Gastroesophageal sphincter (tissue), 4 donors: ENCODE measurements around the gene KIF26B. TPM values are rescaled to one million over a fixed set of nuclear protein-coding genes. Genes with fewer than 3 reads are reported as not detected.

Experiments
- ATAC-seq: fragments of 150-250 bp; one replicate; pipeline ENCODE4 v1.9.1; 2016; ENCODE audit warnings: mild to moderate bottlenecking, moderate library complexity
- H3K27ac ChIP-seq, 4 donors: fragments of 200-600 bp; sonication (generic) in 3 of 4; 1 replicate in 3 of 4; 2 replicates in 1 of 4; pipeline ENCODE4 v1.5.1; 2016 to 2019
- H3K27me3 ChIP-seq: fragments of 200-600 bp; sonication (generic); one replicate; pipeline ENCODE4 v1.5.1; 2019
- H3K36me3 ChIP-seq, 2 donors: fragments of 200-600 bp; sonication (generic); one replicate each; pipeline ENCODE4 v1.5.1; 2019; ENCODE audit warnings: control low read depth in 1 of 2
- H3K4me1 ChIP-seq, 3 donors: fragments of 200-600 bp; sonication (generic); 1 replicate in 2 of 3; 2 replicates in 1 of 3; pipeline ENCODE4 v1.5.1; 2016 to 2019; ENCODE audit warnings: control low read depth in 2 of 3
- H3K4me3 ChIP-seq, 2 donors: fragments of 200-600 bp; sonication (generic); one replicate each; pipeline ENCODE4 v1.5.1; 2019; ENCODE audit warnings: mild to moderate bottlenecking in 1 of 2, moderate library complexity in 1 of 2
- H3K9me3 ChIP-seq, 3 donors: fragments of 200-600 bp; sonication (generic); one replicate each; pipeline ENCODE4 v1.5.1; 2017 to 2019; ENCODE audit warnings: control low read depth in 2 of 3
- CTCF ChIP-seq, 4 experiments: fragments of 200-600 bp in 2 of 4; fragments of 450-650 bp in 2 of 4; sonication (generic) in 1 of 4; IDR thresholded peaks; one replicate each; pipeline ENCODE4 v1.5.1; 2017 to 2019; ENCODE audit warnings: antibody characterized with exemption in 4 of 4, mild to moderate bottlenecking in 2 of 4, moderate library complexity in 2 of 4
- EP300 ChIP-seq: sonication (generic); formaldehyde crosslinking; IDR thresholded peaks from one replicate; pipeline ENCODE4 v1.6.1; 2017; ENCODE audit warnings: antibody characterized with exemption, mild to moderate bottlenecking
- POLR2A ChIP-seq, 2 donors: fragments of 450-650 bp; IDR thresholded peaks; one replicate each; pipeline ENCODE4 v1.6.1; 2017; ENCODE audit warnings: antibody characterized with exemption in 2 of 2, mild to moderate bottlenecking in 2 of 2, moderate library complexity in 1 of 2
- POLR2AphosphoS5 ChIP-seq: sonication (generic); formaldehyde crosslinking; IDR thresholded peaks from one replicate; pipeline ENCODE4 v1.6.1; 2017; ENCODE audit warnings: antibody characterized with exemption
- WGBS, 2 donors: methylation state at CpG; one replicate each; pipeline ENCODE4 v1.1.5; 2018; ENCODE audit warnings: low coverage in 1 of 2; 5-methylcytosine and 5-hydroxymethylcytosine counted together
- total RNA-seq, 4 donors: library from RNA; depleted of rRNA; stranded (reverse); fragments of >200 nt; gene quantifications; one replicate each; pipeline ENCODE4 v1.1.0, GENCODE V29; 2016

Gene KIF26B
- total RNA-seq, 4 donors from 2014 or later = 0.62 to 1.9 (median 0.97) TPM

DNA sequence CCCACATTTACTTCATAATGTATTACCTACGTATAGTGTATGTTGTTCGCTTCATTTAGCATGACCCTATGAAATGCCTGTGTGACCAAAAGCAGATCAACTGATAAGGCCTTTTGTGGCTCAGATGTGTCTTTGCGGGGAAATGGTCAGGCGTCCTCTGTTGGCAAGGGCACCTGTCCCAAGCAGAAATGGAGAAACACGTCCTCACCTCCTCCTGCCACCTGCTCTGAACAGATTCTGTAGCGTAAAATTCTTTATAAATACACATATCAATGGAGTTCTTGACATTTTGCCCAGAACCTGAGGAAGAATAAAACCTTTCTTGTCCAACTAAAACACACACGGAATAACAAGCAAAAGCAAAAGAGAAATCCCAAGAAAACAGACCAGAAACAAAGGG, 417.9 kb downstream of the KIF26B start:
- H3K4me3 ChIP-seq = no peak overlapping the region
- no peak for TF ChIP-seq POLR2A (IDR thresholded peaks at IDR 0.05)
- no peak for TF ChIP-seq POLR2AphosphoS5
- no peak for TF ChIP-seq EP300
- TF ChIP-seq CTCF (IDR thresholded peaks at IDR 0.05) = no peak
- no peaks in the 10 kb centered on the region for H3K4me1 ChIP-seq
- no peak overlapping the region for H3K27ac ChIP-seq
- no peaks in the 10 kb centered on the region for H3K27me3 ChIP-seq
- H3K9me3 ChIP-seq = no peaks in the 10 kb centered on the region
- ATAC-seq = no peak
- 83 to 86% methylated on average over 3 to 6 of the region's 7 CpGs for WGBS, 2 donors
- H3K36me3 ChIP-seq = no peaks in the 10 kb centered on the region

GRCh38 chr1:245575710-245576109, 420.9 kb downstream of the KIF26B start:
- no peak for ATAC-seq
- Histone ChIP-seq H3K36me3 (no peaks in the 10 kb centered on the region), H3K9me3 (no peaks in the 10 kb centered on the region), H3K4me1 (no peaks in the 10 kb centered on the region), H3K4me3 (no peak overlapping the region), H3K27me3 (no peaks in the 10 kb centered on the region), H3K27ac (no peak overlapping the region)
- 55 to 59% methylated on average over 2 of the region's 2 CpGs for WGBS, 2 donors
- TF ChIP-seq POLR2AphosphoS5 (no peak), EP300 (no peak), POLR2A (IDR thresholded peaks at IDR 0.05) (no peak), CTCF (IDR thresholded peaks at IDR 0.05) (no peak)

- TF ChIP-seq CTCF (IDR thresholded peaks at IDR 0.05) = no peak
- TF ChIP-seq POLR2A (IDR thresholded peaks at IDR 0.05) = no peak
- no peak for TF ChIP-seq EP300
- TF ChIP-seq POLR2AphosphoS5 = no peak
- no peak overlapping the region for H3K4me3 ChIP-seq
- 87 to 100% methylated on average over 1 to 3 of the region's 4 CpGs for WGBS, 2 donors
Measured at GRCh38 chr1:245576323-245576722, 421.5 kb downstream of the KIF26B start.

GRCh38 chr1:245577191-245578157, 422.7 kb downstream of the KIF26B start:
- no peaks in the 10 kb centered on the region for H3K27me3 ChIP-seq
- no peak overlapping the region for H3K27ac ChIP-seq
- no peaks in the 10 kb centered on the region for H3K4me1 ChIP-seq
- ATAC-seq = no peak
- TF ChIP-seq EP300 (no peak), POLR2AphosphoS5 (no peak), CTCF (IDR thresholded peaks at IDR 0.05) (no peak), POLR2A (IDR thresholded peaks at IDR 0.05) (no peak)
- H3K36me3 ChIP-seq = no peaks in the 10 kb centered on the region
- WGBS, 2 donors = 94% methylated on average over 15 of the region's 34 CpGs; no CpG with 5 or more reads in 1 of the 2 donors
- no peak overlapping the region for H3K4me3 ChIP-seq
- no peaks in the 10 kb centered on the region for H3K9me3 ChIP-seq

More at GRCh38 chr1:245576323-245576722, 421.5 kb downstream of the KIF26B start:
- no peaks in the 10 kb centered on the region for H3K27me3 ChIP-seq
- H3K9me3 ChIP-seq = no peaks in the 10 kb centered on the region
- ATAC-seq = no peak
- H3K36me3 ChIP-seq = no peaks in the 10 kb centered on the region
- H3K27ac ChIP-seq = no peak overlapping the region
- H3K4me1 ChIP-seq = no peaks in the 10 kb centered on the region

DNA sequence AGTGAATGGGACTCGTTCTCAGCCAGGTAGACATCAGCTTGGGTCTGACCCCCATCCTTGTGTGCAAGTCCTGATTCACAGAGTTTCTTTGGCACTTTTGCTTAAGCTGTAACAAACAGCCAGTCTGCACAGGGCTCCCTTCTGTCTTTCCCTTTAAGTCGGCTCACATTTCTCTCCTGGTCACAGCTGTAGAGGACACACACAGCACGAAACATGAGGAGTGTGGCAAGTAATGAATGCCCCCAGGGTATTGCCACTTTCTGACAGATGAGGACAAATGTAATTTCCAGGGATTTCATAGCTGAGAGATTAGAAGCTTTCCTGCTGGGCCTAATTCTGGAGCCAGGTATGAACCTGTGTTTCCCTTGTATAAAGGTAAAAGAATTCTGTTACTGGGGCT, 423.5 kb downstream of the KIF26B start:
- 74 to 88% methylated on average over 3 of the region's 3 CpGs for WGBS, 2 donors
- ATAC-seq = no peak
- TF ChIP-seq EP300 (no peak), POLR2A (IDR thresholded peaks at IDR 0.05) (no peak), CTCF (IDR thresholded peaks at IDR 0.05) (no peak), POLR2AphosphoS5 (no peak)
- H3K27me3 ChIP-seq = no peaks in the 10 kb centered on the region
- no peaks in the 10 kb centered on the region for H3K36me3 ChIP-seq
- no peaks in the 10 kb centered on the region for H3K9me3 ChIP-seq
- no peak overlapping the region for H3K27ac ChIP-seq
- no peak overlapping the region for H3K4me3 ChIP-seq
- no peaks in the 10 kb centered on the region for H3K4me1 ChIP-seq
